Measurements from ENCODE around the gene GGN.
"Not testable (repeated sequence)": the region's sequence is repeated elsewhere in the genome, so short reads cannot be mapped to it uniquely, and the experiment has no call there.

GRCh38 chr19:38411898-38412297 is 24.1 kb upstream of the GGN start:
- not testable (repeated sequence) for TF ChIP-seq POLR2AphosphoS5, POLR2A, SPI1, TAF1 (IDR thresholded peaks at IDR 0.05; ENCODE audit: low read depth, low read length)
